Measurements from ENCODE around the gene SIRT5.

The SIRT5 gene

GRCh38 chr6:13553646-13554045 lies 20.8 kb upstream of the SIRT5 start:
- no peak for DNase-seq (ENCODE audit: low read depth, low spot score)

GRCh38 chr6:13554929-13555333 lies 19.5 kb upstream of the SIRT5 start:
- DNase-seq (ENCODE audit: low read depth, low spot score): no peak

GRCh38 chr6:13557841-13558240 lies 16.6 kb upstream of the SIRT5 start:
- no peak for DNase-seq (ENCODE audit: low read depth, low spot score)

GRCh38 chr6:13558718-13559117 lies 15.7 kb upstream of the SIRT5 start:
- no peak for DNase-seq (ENCODE audit: low read depth, low spot score)

- no peak for DNase-seq (ENCODE audit: low read depth, low spot score)
Measured at GRCh38 chr6:13559251-13559650, 15.2 kb upstream of the SIRT5 start.

GRCh38 chr6:13559968-13560650 lies 14.3 kb upstream of the SIRT5 start:
- no peak for DNase-seq (ENCODE audit: low read depth, low spot score)

GRCh38 chr6:13560651-13561044 lies 13.8 kb upstream of the SIRT5 start:
- no peak for DNase-seq (ENCODE audit: low read depth, low spot score)

GRCh38 chr6:13561624-13562267 lies 12.7 kb upstream of the SIRT5 start:
- DNase-seq (ENCODE audit: low read depth, low spot score): no peak

GRCh38 chr6:13563009-13563408 lies 11.4 kb upstream of the SIRT5 start:
- DNase-seq (ENCODE audit: low read depth, low spot score): no peak

- DNase-seq (ENCODE audit: low read depth, low spot score): no peak
Measured at GRCh38 chr6:13565921-13566320, 8.5 kb upstream of the SIRT5 start.

- DNase-seq (ENCODE audit: low read depth, low spot score): no peak
Measured at GRCh38 chr6:13566500-13566899, 7.9 kb upstream of the SIRT5 start.

- DNase-seq (ENCODE audit: low read depth, low spot score): no peak
Measured at GRCh38 chr6:13568970-13569369, 5.4 kb upstream of the SIRT5 start.

- no peak for DNase-seq (ENCODE audit: low read depth, low spot score)
Measured at GRCh38 chr6:13572240-13572639, 2.2 kb upstream of the SIRT5 start.

- DNase-seq (ENCODE audit: low read depth, low spot score): no peak
Measured at GRCh38 chr6:13572951-13573654, 1.3 kb upstream of the SIRT5 start.

GRCh38 chr6:13573669-13574110 lies 711 bp upstream of the SIRT5 start:
- no peak for DNase-seq (ENCODE audit: low read depth, low spot score)

- peak; percentile 67 for DNase-seq (ENCODE audit: low read depth, low spot score)
Measured at GRCh38 chr6:13574149-13574570, 241 bp upstream of the SIRT5 start.

- DNase-seq (ENCODE audit: low read depth, low spot score): no peak
Measured at GRCh38 chr6:13575377-13575775, 975 bp downstream of the SIRT5 start.

- DNase-seq (ENCODE audit: low read depth, low spot score): no peak
Measured at GRCh38 chr6:13576017-13576416, 1.6 kb downstream of the SIRT5 start.

GRCh38 chr6:13577926-13578325 lies 3.5 kb downstream of the SIRT5 start:
- DNase-seq (ENCODE audit: low read depth, low spot score): no peak

GRCh38 chr6:13579911-13580310 lies 5.5 kb downstream of the SIRT5 start:
- DNase-seq (ENCODE audit: low read depth, low spot score): no peak

- no peak for DNase-seq (ENCODE audit: low read depth, low spot score)
Measured at GRCh38 chr6:13581700-13582229, 7.4 kb downstream of the SIRT5 start.

Measured in brain pericyte (primary cell).